Left ventricle myocardium inferior (tissue), 1 donor: ENCODE results near the gene KLK12. TPM values are rescaled to one million over a fixed set of nuclear protein-coding genes. Genes with fewer than 3 reads are reported as not detected.

Experiments
- DNase-seq: peaks from one replicate; pipeline ENCODE4 v3.0.0-alpha.2; 2020
- H3K27ac ChIP-seq: fragments of 200-600 bp; replicated peaks from 2 replicates; pipeline ENCODE4 v1.8.0; 2021
- H3K27me3 ChIP-seq: fragments of 200-600 bp; 2 replicates; pipeline ENCODE4 v1.8.0; 2021; ENCODE audit warnings: low read depth
- H3K36me3 ChIP-seq: fragments of 200-600 bp; 2 replicates; pipeline ENCODE4 v1.8.0; 2021
- H3K4me1 ChIP-seq: fragments of 200-600 bp; 2 replicates; pipeline ENCODE4 v1.8.0; 2021
- H3K4me3 ChIP-seq: fragments of 200-600 bp; 2 replicates; pipeline ENCODE4 v1.8.0; 2021; ENCODE audit warnings: mild to moderate bottlenecking, moderate library complexity
- H3K9me3 ChIP-seq: fragments of 200-600 bp; replicated peaks from 2 replicates; pipeline ENCODE4 v1.8.0; 2021
- intact Hi-C: fragments of 100-400 bp; cut with micrococcal nuclease; formaldehyde crosslinking; loops from one replicate; pipeline ENCODE4 v1.11.0; 2022
- total RNA-seq: library from RNA; stranded (reverse); fragmentation: NEBNext Ultra II Directional; extraction: Animal tissue kit (Norgen Biotek cat#: 25700); gene quantifications from one replicate; pipeline ENCODE4 v1.2.1, GENCODE V29; 2021
- TF ChIP-seq, protein P1 (sequence below): fragments of 200-600 bp; IDR thresholded peaks from 2 replicates; pipeline ENCODE4 v1.8.0; 2021; ENCODE audit warnings: antibody characterized with exemption, mild to moderate bottlenecking, borderline replicate concordance
- donor health status: DM: no; HTN: yes; CAD: no; lungs with severe emphysema.

KLK12 gene
- total RNA-seq, 1 donor from 2014 or later: not detected

DNA sequence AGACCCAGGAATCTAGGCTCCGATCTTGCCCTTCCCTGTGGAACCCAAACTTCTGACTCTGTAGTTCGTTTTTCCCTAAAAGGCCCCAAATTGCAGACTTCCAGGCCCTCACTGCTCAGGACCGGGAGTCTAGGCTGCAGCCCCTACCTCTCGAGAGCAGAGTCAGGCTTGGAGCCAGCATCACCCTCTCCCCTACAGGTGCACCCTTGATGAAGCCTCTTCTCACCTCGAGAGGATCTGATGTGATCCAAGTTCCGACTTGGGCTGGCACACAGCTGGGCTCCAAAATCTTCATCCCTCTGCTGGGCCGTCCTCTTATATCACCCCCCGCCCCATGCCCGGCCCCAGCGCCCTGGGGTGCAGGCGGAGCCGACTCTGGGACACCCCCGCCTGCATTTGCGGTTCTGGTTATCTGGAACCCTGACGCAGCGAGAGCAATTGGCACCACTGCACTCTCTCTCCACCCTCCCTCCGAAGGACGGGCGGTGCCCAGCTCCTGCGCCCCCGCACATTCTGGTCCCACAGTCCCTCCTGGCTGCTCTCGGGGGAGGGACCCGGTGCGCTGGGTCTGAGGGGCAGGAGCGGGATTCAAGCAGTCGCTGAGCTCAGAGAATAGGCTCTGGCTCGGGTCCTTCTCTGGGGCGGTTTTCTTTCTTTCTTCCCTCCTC lies 51.0 kb downstream of the KLK12 start, which contains the start of gene KLK7:
TSS of gene KLK7 (minus strand) at position 293 of the 668 bp plus-strand sequence. CDS start 1,518 bp downstream, outside the sequence.
- TF ChIP-seq, protein P1, sequence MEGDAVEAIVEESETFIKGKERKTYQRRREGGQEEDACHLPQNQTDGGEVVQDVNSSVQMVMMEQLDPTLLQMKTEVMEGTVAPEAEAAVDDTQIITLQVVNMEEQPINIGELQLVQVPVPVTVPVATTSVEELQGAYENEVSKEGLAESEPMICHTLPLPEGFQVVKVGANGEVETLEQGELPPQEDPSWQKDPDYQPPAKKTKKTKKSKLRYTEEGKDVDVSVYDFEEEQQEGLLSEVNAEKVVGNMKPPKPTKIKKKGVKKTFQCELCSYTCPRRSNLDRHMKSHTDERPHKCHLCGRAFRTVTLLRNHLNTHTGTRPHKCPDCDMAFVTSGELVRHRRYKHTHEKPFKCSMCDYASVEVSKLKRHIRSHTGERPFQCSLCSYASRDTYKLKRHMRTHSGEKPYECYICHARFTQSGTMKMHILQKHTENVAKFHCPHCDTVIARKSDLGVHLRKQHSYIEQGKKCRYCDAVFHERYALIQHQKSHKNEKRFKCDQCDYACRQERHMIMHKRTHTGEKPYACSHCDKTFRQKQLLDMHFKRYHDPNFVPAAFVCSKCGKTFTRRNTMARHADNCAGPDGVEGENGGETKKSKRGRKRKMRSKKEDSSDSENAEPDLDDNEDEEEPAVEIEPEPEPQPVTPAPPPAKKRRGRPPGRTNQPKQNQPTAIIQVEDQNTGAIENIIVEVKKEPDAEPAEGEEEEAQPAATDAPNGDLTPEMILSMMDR: no peak
- H3K27me3 ChIP-seq: peaks cover 79% of the 10 kb centered on the region
- H3K9me3 ChIP-seq: no peaks in the 10 kb centered on the region
- no peaks in the 10 kb centered on the region for H3K4me1 ChIP-seq
- intact Hi-C loops: no loop called here
- DNase-seq: no peak
- H3K4me3 ChIP-seq: no peak within 1 kb of the TSS
- H3K36me3 ChIP-seq: no peaks in the 10 kb centered on the region
- H3K27ac ChIP-seq: no peak within 1 kb of the TSS

DNA sequence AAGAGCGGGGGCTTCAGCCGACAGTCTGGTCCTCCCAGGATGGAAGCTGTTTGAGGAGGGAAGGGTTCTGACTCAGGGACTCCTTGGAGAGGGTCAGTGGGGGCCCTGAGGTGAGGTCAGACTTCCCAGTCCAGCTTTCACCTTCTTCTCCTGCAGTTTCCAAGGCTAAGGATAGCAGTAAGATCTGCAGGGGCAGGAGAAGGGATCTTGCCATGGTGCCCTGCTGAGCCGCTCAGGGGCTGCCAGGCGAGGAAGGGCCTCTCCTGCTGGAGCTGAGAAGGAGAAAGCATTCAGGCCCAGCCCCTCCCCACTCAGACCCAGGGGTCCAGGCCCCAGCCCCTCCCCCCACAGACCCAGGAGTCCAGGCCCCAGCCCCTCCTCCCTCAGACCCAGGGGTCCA lies 52.6 kb downstream of the KLK12 start:
- DNase-seq: no peak
- intact Hi-C loops: no loop called here
- TF ChIP-seq, protein P1: no peak
- Histone ChIP-seq H3K4me1 (no peaks in the 10 kb centered on the region), H3K36me3 (no peaks in the 10 kb centered on the region), H3K27ac (no peak overlapping the region), H3K9me3 (no peaks in the 10 kb centered on the region), H3K27me3 (peaks cover 79% of the 10 kb centered on the region), H3K4me3 (no peak overlapping the region)

DNA sequence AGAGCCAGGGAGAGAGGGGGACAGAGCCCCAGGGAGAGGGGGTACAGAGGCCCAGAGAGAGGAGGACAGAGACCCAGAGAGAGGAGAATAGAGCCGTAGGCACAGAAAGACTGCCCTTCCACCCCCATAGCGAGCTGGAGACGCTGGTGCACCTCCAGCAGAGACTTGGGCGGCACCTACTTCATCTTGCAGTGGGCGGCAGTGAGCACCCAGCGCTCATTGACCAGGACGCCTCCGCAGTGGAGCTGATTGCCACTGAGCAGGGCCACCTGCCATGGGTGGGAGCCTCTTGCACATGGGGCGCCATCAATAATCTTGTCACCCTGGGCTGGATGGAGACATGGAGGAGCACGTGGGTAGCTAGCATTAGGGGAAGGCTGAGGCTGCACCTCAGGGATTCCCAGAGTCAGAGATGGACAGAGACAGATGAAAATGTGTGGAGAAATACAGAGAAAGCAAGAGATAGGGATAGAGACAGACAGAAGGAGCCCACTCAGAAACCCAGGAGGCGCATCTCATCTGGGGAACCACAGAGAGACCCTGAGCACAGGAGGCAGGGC lies 53.1 kb downstream of the KLK12 start:
- Histone ChIP-seq H3K36me3 (no peaks in the 10 kb centered on the region), H3K4me1 (no peaks in the 10 kb centered on the region), H3K9me3 (no peaks in the 10 kb centered on the region), H3K4me3 (no peak overlapping the region), H3K27ac (no peak overlapping the region), H3K27me3 (peaks cover 79% of the 10 kb centered on the region)
- no peak for DNase-seq
- intact Hi-C loops: no loop called here
- TF ChIP-seq, protein P1: no peak

DNA sequence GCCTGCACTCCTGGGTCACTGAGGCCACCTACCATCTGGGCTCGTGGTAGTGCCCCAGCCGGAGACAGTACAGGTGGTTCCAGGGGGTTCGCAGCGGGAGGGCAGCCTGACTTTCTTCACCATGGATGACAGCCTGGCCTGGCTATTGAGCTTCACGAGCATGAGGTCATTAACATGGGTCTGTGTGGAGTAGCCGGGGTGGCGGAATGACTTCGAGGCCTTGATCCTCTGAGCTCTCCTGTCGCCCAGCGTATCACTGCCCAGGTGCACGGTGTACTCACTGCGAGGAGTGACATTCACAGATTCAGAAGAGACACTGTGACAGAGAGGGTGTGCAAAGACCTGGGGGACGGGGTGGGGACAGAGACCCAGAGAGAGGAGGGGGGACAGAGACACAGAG lies 54.6 kb downstream of the KLK12 start:
- TF ChIP-seq, protein P1: no peak
- Histone ChIP-seq H3K27ac (no peak overlapping the region), H3K27me3 (peaks cover 78% of the 10 kb centered on the region), H3K9me3 (no peaks in the 10 kb centered on the region), H3K36me3 (no peaks in the 10 kb centered on the region), H3K4me1 (no peaks in the 10 kb centered on the region), H3K4me3 (no peak overlapping the region)
- DNase-seq: no peak
- intact Hi-C loops: no loop called here

DNA sequence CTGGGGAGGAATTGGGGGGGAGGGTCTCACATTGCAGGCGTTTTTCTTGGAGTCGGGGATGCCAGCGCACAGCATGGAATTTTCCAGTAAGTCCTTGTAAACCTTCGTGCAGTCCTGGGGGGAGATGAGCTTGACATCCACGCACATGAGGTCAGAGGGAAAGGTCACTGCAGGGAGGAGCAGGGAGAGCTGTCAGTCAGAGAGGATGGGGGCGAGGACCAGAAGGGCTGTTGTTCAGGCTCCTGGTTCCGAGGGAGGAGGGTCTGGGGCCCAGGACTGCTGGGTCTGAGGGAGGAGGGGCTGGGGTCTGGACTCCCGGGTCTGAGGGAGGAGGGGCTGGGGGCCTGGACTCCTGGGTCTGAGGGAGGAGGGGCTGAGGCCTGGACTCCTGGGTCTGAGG lies 55.0 kb downstream of the KLK12 start:
- TF ChIP-seq, protein P1: no peak
- H3K4me3 ChIP-seq: no peak overlapping the region
- H3K27ac ChIP-seq: no peak overlapping the region
- no peak for DNase-seq
- H3K4me1 ChIP-seq: no peaks in the 10 kb centered on the region
- no peaks in the 10 kb centered on the region for H3K36me3 ChIP-seq
- peaks cover 75% of the 10 kb centered on the region for H3K27me3 ChIP-seq
- no peaks in the 10 kb centered on the region for H3K9me3 ChIP-seq
- intact Hi-C loops: no loop called here

Other genes with a start within 250 kb of the KLK12 start
- gene ACP4, start 244.6 kb downstream of the KLK12 start, total RNA-seq: not detected
- 0.41 TPM for gene KLK1, start 211.2 kb downstream of the KLK12 start, total RNA-seq
- not detected for gene KLK15, start 201.4 kb downstream of the KLK12 start, total RNA-seq
- gene KLK3, start 180.1 kb downstream of the KLK12 start, total RNA-seq: not detected
- gene KLK2, start 161.6 kb downstream of the KLK12 start, total RNA-seq: not detected
- gene KLK4, start 123.6 kb downstream of the KLK12 start, total RNA-seq: not detected
- not detected for gene KLK5, start 82.0 kb downstream of the KLK12 start, total RNA-seq
- gene KLK6, start 65.4 kb downstream of the KLK12 start, total RNA-seq: not detected
- not detected for gene KLK7, start 51.1 kb downstream of the KLK12 start, total RNA-seq
- gene KLK8, start 33.4 kb downstream of the KLK12 start, total RNA-seq: not detected
- not detected for gene KLK10, start 15.3 kb downstream of the KLK12 start, total RNA-seq
- not detected for gene KLK11, start 8.4 kb downstream of the KLK12 start, total RNA-seq
- not detected for gene KLK13, start 30.1 kb upstream of the KLK12 start, total RNA-seq
- 1.6 TPM for gene KLK14, start 47.9 kb upstream of the KLK12 start, total RNA-seq
- gene CTU1, start 73.4 kb upstream of the KLK12 start, total RNA-seq: 4.4 TPM
- gene SIGLEC9, start 89.9 kb upstream of the KLK12 start, total RNA-seq: 1.7 TPM
- 0.47 TPM for gene SIGLEC7, start 107.3 kb upstream of the KLK12 start, total RNA-seq
- 3.0 TPM for gene CD33, start 190.1 kb upstream of the KLK12 start, total RNA-seq
- not detected for gene SIGLECL1, start 216.1 kb upstream of the KLK12 start, total RNA-seq